VCaP (cell line): ENCODE measurements around the gene RAPGEF2.

Experiments
- H3K27ac ChIP-seq: fragments of 450-650 bp; 2 replicates; pipeline ENCODE4 v1.5.1; 2017
- CTCF ChIP-seq: fragments of 450-650 bp; conservative IDR thresholded peaks from 2 replicates; pipeline ENCODE4 v1.5.1; 2017; ENCODE audit warnings: mild to moderate bottlenecking, moderate library complexity

The RAPGEF2 gene

GRCh38 chr4:159235779-159236368 lies 133.0 kb downstream of the RAPGEF2 start:
- no peak for TF ChIP-seq CTCF
- no peak overlapping the region for H3K27ac ChIP-seq

- no peak for TF ChIP-seq CTCF
- H3K27ac ChIP-seq: no peak overlapping the region
Observed at GRCh38 chr4:159237975-159238374, 135.1 kb downstream of the RAPGEF2 start.

GRCh38 chr4:159238631-159239030 lies 135.8 kb downstream of the RAPGEF2 start:
- H3K27ac ChIP-seq: no peak overlapping the region
- TF ChIP-seq CTCF: no peak

- H3K27ac ChIP-seq: no peak overlapping the region
- TF ChIP-seq CTCF: no peak
Observed at GRCh38 chr4:159239629-159240028, 136.8 kb downstream of the RAPGEF2 start.

- H3K27ac ChIP-seq: no peak overlapping the region
- TF ChIP-seq CTCF: no peak
Observed at GRCh38 chr4:159240046-159240445, 137.2 kb downstream of the RAPGEF2 start.

GRCh38 chr4:159240687-159241086 lies 137.8 kb downstream of the RAPGEF2 start:
- no peak for TF ChIP-seq CTCF
- no peak overlapping the region for H3K27ac ChIP-seq

- TF ChIP-seq CTCF: no peak
- no peak overlapping the region for H3K27ac ChIP-seq
Observed at GRCh38 chr4:159242427-159242826, 139.5 kb downstream of the RAPGEF2 start.
